Measurements from ENCODE around the gene KLF7.

Gene KLF7

DNA sequence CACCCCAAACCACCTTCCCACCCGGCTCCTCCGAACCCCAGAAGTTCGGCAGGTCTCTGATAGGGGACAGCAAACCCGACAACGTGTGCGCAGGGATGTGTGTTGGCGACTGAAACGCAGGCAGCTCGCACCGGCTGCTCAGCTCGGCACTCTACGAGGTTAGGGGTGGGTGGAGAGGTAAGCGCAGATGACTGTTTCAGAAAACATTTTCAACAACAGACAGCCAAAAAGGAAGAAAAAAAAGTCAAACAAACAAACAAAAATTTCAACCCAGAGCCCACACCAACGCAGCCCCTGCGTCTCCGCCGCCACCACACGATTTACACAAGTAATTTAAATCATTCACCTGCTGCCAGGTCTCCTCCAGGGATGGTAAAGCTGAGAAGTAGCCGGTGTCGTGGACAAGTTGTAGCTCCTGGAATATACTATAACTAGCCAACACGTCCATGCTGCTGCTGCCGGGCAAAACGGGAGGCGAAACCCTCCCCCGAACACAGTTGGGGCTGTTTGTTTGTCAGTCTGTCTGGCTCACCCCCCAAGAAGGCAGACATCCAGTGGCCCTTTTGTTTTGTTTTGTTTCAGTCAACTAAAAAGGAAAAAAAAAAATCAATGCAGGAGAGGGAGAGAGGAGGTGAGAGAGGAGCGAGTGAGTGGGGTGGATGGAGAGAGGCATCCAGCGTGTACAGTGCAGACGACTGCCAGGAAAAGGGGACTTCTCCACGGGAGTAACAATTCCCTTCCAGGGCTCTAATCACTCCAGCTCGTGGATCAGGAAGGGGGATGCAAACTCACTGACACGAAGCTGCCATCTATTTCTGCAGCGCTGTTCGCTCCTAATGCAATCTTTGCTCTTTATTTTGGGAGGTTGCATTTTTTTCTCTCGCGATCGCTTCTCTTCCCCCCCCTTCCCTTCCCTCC is at the start of gene KLF7:
Gene KLF7, minus strand, starts transcription at position 828 of the 918 bp plus-strand sequence. Its CDS starts 380 bp downstream, at position 448.
- peak; percentile 34 for DNase-seq (ENCODE audit: low read depth)

DNA sequence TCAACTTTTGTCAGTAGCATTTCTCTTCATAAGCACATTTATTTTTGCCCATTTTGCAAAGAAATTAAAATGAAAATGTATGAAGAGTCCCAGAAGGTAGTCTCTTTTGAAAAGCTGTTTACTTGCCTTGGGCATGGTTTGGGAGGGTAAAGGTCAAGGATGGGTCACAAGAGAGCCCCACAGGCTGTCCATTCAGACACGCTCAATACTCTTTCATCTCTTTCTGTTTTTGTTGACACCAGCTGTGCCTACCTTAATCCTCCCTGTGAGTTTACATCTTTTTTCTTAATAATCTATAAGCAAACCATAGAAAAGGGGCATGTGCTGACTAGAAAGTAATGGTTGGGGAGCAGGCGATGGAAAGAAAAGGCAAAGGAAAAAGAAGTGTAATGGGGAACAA is 49.6 kb upstream of the KLF7 start:
- no peak for DNase-seq (ENCODE audit: low read depth)

GRCh38 chr2:207214446-207214845 is 48.7 kb upstream of the KLF7 start:
- no peak for DNase-seq (ENCODE audit: low read depth)

DNA sequence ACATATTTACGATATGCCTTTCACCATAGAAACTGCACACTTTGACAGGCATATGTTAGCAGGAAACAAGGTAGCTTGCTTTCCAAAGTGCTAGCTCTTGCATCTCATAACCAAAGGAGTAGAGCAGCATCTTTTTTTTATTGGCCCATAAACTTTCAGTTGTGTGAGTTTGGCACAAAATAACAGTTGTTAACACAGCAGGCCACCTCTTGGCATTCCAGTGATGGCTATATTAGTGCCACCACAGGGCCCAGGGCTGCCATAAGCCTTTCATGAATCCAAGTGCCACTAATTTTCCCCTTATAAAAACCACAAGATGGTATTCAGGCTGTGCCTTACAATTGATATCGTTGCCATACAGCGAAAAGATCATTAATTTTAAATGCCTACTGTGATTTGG is 40.3 kb upstream of the KLF7 start:
- no peak for DNase-seq (ENCODE audit: low read depth)

GRCh38 chr2:207205173-207205957 is 39.6 kb upstream of the KLF7 start:
- no peak for DNase-seq (ENCODE audit: low read depth)

GRCh38 chr2:207203056-207203455 is 37.3 kb upstream of the KLF7 start:
- DNase-seq (ENCODE audit: low read depth) = no peak

- DNase-seq (ENCODE audit: low read depth) = no peak
These were observed 36.9 kb upstream of the KLF7 start for GRCh38 chr2:207202645-207203044.

- DNase-seq (ENCODE audit: low read depth) = no peak
These were observed 35.7 kb upstream of the KLF7 start for GRCh38 chr2:207201416-207201815.

DNA sequence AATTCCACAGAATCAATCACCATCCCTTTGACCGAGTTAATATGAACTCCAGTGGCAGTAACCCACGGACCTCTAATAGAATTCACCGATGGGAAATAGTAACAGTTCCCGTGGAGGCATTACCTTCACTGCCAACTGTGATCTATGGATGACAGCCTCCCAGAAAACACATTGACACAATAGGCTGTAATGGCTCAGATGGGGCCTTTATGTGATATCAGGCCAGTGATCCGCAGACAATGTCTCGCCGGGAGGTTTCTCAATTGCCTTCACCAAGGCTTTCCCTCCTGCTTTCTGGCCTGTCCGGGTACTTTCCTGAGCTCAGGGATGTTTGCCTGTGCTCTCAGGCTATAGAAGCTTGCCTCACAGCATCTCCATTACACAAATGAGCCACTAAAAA is 34.4 kb upstream of the KLF7 start:
- no peak for DNase-seq (ENCODE audit: low read depth)

GRCh38 chr2:207194028-207194427 is 28.3 kb upstream of the KLF7 start:
- DNase-seq (ENCODE audit: low read depth) = no peak

GRCh38 chr2:207188626-207189419 is 23.1 kb upstream of the KLF7 start:
- no peak for DNase-seq (ENCODE audit: low read depth)

GRCh38 chr2:207185372-207185771 is 19.6 kb upstream of the KLF7 start:
- DNase-seq (ENCODE audit: low read depth) = no peak

- no peak for DNase-seq (ENCODE audit: low read depth)
These were observed 19.0 kb upstream of the KLF7 start for GRCh38 chr2:207184768-207185167.

GRCh38 chr2:207184348-207184747 is 18.6 kb upstream of the KLF7 start:
- no peak for DNase-seq (ENCODE audit: low read depth)

GRCh38 chr2:207183506-207183905 is 17.8 kb upstream of the KLF7 start:
- DNase-seq (ENCODE audit: low read depth) = no peak

DNA sequence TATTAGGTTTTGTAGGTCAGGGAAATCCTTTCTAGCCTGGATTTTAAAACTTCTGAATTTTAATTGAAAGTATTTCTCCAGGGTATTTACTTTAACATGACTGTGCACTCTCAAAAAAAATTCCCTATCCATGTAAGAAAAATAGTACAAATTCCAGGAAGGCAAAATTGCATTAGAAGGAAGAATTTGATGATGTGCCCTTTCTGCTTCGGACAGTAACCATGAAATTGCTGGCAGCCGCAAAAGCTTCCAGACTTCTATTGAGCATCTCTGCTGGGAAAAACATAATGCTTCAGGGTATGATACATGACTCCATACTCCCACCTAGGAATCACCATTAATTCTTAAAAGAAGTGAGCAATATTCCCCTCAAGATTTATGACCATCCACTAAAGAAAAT is 17.2 kb upstream of the KLF7 start:
- no peak for DNase-seq (ENCODE audit: low read depth)

GRCh38 chr2:207181526-207182274 is 16.0 kb upstream of the KLF7 start:
- DNase-seq (ENCODE audit: low read depth) = no peak

DNA sequence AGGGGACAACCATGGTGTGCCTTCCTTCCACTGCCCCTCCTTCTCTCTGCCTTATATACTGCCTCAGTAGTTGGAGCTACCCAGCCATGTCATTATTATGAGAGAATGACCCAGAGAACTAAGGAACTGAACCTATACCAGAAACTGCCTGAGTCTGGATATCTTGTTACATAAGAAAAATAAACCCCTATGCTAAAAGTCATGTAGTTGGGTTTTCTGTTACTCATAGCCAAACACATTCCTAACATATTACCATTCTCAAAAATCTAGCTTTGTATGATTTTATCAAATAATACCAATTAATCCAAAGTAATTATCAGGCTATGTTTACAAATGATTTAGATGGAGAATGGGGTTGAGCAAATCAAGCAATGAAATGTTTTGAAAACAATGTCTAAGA is 15.0 kb upstream of the KLF7 start:
- DNase-seq (ENCODE audit: low read depth) = no peak

GRCh38 chr2:207176247-207176646 is 10.5 kb upstream of the KLF7 start:
- DNase-seq (ENCODE audit: low read depth) = no peak

- no peak for DNase-seq (ENCODE audit: low read depth)
These were observed 7.9 kb upstream of the KLF7 start for GRCh38 chr2:207173641-207174040.

DNA sequence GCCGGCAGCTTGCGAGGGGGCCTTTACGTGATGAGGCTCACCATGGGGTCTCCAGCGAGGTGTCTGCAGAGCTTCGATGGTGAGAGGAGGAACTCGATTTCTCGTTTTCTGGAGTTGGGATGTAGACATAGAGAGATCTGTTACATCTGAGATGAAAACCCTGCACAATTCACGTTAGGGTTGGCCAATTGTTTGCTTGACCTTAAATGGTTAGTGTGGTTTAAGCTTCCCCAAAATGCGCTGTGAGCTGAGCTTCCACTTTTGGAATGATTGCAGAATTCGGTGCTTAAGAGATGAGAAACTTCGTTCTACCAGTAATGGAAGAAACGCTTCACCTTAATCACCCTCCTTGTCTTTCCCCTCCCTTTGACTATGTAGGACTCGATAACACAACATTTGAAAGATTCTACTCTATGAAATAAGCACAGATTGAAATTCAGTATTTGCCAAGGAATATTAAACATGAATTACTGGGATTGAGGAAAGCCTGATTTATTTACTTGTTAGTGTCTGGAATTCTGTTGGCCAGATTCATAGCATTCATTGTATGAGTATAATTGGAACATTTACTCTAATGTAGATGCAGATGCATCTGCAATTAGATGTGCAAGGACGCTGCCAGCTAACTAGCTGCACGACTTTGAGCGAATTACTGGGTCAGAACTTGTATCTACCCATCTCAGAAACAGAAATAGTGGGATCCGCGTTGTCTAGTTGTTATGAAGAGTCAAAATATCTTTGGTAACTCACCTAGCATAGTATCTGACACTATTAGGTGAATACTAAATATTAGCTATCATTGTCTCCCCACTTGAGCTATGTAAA is 1.6 kb upstream of the KLF7 start:
- no peak for DNase-seq (ENCODE audit: low read depth)
